HUES6 (cell line): ENCODE results near the gene C19orf12.

Source experiments
- H3K27ac ChIP-seq: 2 replicates; pipeline ENCODE4 v1.7.0; 2013; ENCODE audit warnings: low read depth, mild to moderate bottlenecking, low read length, inconsistent platforms
- H3K27me3 ChIP-seq: 2 replicates; pipeline ENCODE4 v1.6.1; 2013; ENCODE audit warnings: low read length; ENCODE audit not compliant: control insufficient read depth, insufficient read depth
- H3K36me3 ChIP-seq: 2 replicates; pipeline ENCODE4 v1.6.1; 2013; ENCODE audit warnings: low read length; ENCODE audit not compliant: control insufficient read depth, insufficient read depth
- H3K4me1 ChIP-seq: 2 replicates; pipeline ENCODE4 v1.6.1; 2013; ENCODE audit warnings: low read length; ENCODE audit not compliant: control insufficient read depth, insufficient read depth
- H3K4me3 ChIP-seq: 2 replicates; pipeline ENCODE4 v1.5.1; 2013; ENCODE audit warnings: low read depth, low read length
- H3K9ac ChIP-seq: one replicate; pipeline ENCODE4 v1.6.1; 2013; ENCODE audit warnings: mild to moderate bottlenecking, low read length
- H3K9me3 ChIP-seq: 2 replicates; pipeline ENCODE4 v1.6.1; 2013; ENCODE audit warnings: low read depth, low read length; ENCODE audit not compliant: control insufficient read depth, insufficient read depth

C19orf12 gene

DNA sequence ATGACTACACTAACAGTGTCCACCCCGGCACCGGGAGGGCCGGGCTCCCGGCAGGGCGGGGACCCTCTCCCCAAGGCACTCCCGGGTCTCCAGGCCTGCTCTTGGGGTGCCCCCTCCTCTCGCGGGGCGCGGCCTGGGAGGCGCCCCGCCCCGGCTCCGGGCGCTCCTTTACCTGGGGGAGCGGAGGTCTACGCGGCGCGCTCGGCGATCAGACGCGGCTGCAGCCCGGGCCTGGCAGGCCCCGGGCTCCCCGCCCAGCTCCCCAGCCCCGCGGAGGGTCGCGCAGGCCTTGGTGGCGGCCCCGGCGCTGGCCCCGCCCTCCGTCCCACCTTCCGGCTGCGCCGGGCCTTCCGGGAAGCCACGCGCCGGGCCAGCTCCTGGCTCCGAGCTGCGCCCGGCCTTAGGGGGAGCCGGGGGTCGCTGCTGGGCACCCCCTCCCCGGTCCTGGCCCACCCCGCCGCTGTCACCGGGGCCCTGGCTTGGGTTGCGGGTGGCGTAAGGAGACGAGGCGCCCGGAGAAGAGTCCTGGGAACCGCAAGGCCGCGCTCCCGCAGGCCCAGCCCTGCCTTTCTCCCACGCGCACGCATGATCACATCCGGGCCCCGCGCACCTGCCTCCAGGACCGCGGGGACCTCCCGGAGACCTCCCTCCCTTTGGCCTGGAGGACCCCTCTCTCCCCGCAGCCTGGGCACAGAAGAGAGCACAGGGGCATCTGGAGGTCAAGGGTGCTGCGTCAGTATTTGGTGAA is at the start of gene C19orf12:
C19orf12 (minus strand) TSS at position 309 of the 748 bp plus-strand sequence. CDS start 6,848 bp downstream, outside the sequence.
- H3K27ac ChIP-seq = peak within 1 kb of the TSS; percentile 77
- H3K9ac ChIP-seq = peak within 1 kb of the TSS; percentile 76
- no peaks in the 10 kb centered on the region for H3K36me3 ChIP-seq
- peak within 1 kb of the TSS; percentile 59 for H3K4me3 ChIP-seq
- H3K9me3 ChIP-seq = no peaks in the 10 kb centered on the region
- no peaks in the 10 kb centered on the region for H3K27me3 ChIP-seq
- peaks cover 24% of the 10 kb centered on the region for H3K4me1 ChIP-seq

DNA sequence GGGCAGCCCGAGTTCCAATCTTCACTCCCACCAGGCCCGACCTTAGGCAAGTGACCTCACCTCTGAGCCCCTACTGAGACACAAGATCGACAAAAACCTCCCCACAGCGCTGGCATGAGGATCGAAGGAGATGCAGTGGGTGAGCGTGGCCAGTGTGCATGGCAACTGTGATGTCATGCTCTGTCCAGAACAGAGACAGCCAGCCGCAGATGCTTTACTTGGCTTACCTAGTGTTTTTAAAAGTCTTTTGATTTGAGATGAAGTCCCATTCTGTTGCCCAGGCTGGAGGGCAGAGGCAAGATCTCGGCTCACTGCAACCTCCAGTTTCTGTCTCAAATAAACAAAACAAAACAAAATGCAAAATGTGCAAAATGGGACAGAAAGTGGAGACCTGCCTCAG is 49.3 kb upstream of the C19orf12 start:
- Histone ChIP-seq H3K27ac (no peak overlapping the region), H3K9ac (no peak overlapping the region), H3K4me3 (no peak overlapping the region), H3K27me3 (no peaks in the 10 kb centered on the region), H3K36me3 (no peaks in the 10 kb centered on the region), H3K9me3 (no peaks in the 10 kb centered on the region), H3K4me1 (no peaks in the 10 kb centered on the region)

DNA sequence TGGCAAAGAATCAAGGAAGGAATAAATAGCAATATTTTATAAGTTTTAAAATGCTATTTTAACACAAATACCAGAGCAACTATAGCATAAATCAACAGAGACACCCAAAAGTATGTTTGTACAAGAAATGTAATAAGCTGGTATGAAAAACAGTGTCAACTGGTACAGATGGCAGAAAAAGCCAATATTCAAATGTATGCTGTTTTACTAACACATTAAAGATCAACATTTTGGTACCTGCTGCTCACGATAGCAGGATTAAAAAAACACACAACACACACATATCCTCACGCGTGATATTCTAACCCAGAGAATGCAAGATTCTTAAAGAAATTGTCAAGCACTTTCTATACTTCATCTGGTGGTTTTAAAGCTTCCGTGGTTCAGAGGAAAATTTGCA is 48.1 kb upstream of the C19orf12 start:
- H3K9ac ChIP-seq = no peak overlapping the region
- H3K9me3 ChIP-seq = no peaks in the 10 kb centered on the region
- H3K36me3 ChIP-seq = no peaks in the 10 kb centered on the region
- no peaks in the 10 kb centered on the region for H3K4me1 ChIP-seq
- H3K27ac ChIP-seq = no peak overlapping the region
- H3K27me3 ChIP-seq = no peaks in the 10 kb centered on the region
- no peak overlapping the region for H3K4me3 ChIP-seq

DNA sequence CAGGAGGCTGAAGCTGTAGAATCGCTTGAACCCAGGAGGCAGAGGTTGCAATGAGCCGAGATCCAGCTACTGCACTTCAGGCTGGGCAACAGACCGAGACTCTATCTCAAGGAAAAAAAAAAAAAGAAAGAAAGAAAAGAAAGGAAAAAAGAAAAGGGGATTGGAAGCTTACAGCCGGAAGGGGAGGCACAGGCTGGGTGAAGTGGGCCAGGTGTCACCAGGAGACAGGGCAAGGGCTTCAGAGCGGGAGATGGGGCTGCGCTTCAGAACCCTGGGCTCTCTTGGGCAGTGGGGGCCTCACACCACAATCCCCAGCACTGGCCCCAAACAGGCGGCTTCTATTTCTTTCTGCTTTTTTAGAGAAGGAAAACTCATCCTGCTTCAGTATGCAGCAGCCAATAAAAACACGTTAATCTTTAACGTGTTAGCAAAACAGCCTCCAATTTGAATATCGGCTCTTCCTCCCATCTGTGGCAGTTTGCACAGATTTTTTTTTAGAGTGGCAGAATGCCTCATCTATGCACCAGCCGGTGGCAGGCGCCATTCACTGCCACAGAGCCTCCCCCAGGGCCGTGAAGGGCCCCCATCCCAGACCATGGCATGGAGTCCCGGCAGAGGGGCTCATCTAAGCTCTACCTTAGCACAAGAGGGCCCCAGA is 46.6 kb upstream of the C19orf12 start:
- no peaks in the 10 kb centered on the region for H3K27me3 ChIP-seq

DNA sequence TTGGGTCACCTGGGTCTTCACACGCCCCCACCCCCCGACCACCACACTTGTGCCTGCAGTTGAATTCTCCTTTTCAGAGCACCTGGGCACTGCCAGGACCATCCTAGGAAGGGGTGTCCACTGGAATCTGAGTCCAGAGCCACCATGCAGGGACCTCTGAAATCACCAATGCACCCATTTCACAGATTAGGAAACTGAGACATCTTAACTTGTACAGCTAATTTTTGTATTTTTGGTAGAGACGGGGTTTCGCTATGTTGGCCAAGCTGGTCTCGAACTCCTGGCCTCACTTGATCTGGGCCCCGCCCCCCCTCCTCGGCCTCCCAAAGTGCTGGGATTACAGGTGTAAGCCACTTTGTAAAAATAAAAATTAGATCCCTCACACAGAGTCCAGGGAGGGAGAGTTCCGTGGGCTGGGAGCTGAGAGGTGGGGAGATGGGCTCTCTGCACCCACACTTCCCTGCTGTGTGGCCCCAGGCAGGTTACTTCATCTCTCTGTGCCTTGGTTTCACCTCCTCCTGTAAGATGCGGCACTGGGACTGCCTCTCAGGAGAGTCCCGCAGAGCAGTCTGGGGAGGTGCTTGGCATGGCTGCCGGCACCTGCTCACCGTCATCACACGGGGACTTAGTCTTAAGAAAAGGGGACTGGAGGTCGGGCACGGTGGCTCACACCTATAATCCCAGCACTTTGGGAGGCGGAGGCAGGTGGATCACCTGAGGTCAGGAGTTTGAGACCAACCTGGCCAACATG is 45.9 kb upstream of the C19orf12 start:
- Histone ChIP-seq H3K4me3 (no peak overlapping the region), H3K36me3 (no peaks in the 10 kb centered on the region), H3K9ac (no peak overlapping the region), H3K4me1 (no peaks in the 10 kb centered on the region), H3K9me3 (no peaks in the 10 kb centered on the region), H3K27ac (no peak overlapping the region), H3K27me3 (no peaks in the 10 kb centered on the region)

More for the DNA sequence above, 46.6 kb upstream of the C19orf12 start:
- Histone ChIP-seq H3K9ac (no peak overlapping the region), H3K9me3 (no peaks in the 10 kb centered on the region), H3K27ac (no peak overlapping the region), H3K36me3 (no peaks in the 10 kb centered on the region), H3K4me1 (no peaks in the 10 kb centered on the region), H3K4me3 (no peak overlapping the region)

DNA sequence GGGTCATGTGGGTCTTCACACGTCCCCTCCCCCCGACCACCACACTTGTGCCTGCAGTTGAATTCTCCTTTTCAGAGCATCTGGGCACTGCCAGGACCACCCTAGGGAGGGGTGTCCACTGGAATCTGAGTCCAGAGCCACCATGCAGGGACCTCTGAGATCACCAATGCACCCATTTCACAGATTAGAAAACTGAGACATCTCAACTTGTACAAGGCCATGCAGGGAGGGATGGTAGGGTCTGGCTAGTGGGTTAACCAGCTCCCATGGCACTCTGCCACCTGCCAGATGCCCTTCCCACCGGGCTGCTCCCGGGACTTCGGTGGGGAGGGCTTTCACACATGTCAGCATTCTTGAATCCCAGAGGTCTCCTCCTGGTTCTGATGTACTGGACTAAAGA is 44.3 kb upstream of the C19orf12 start:
- Histone ChIP-seq H3K9me3 (no peaks in the 10 kb centered on the region), H3K9ac (no peak overlapping the region), H3K4me1 (no peaks in the 10 kb centered on the region), H3K27ac (no peak overlapping the region), H3K36me3 (no peaks in the 10 kb centered on the region), H3K27me3 (no peaks in the 10 kb centered on the region), H3K4me3 (no peak overlapping the region)

DNA sequence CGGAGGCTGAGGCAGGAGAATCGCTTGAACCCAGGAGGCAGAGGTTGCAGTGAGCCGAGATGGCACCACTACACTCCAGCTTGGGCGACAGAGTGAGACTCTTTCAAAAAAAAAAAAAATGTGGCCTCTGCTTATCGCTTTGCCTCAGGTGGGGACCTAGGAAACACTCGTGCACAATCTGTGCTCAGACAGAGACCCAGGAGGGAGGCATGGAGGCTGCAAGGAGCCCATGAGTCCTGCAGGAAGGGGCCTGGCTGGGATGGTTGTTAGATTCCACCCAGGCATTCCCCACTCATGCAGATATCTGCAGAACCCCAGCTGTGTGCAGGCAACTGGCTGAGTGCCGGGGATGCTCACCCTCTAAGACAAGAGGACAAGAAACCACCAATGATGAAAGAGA is 43.8 kb upstream of the C19orf12 start:
- Histone ChIP-seq H3K27me3 (no peaks in the 10 kb centered on the region), H3K36me3 (no peaks in the 10 kb centered on the region)

DNA sequence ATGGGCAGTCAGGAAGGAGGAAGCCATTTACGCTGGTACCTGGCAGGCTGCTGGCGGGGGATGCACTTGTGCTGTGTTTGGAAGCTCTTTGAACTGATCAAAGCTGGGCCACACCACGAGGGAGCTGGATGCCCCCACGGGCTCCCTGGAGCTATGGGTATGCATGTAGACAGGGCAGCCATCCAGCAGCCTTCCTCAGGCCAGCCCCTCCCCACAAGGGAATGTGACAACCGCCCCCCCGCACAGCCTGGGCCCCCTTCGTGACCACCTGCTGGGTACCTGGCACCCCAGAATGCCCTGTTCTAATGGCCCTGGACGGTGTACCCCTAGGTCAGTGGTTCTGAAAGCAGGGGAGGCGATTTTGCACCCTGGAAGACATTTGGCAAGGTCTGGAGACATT is 42.5 kb upstream of the C19orf12 start:
- Histone ChIP-seq H3K9ac (no peak overlapping the region), H3K9me3 (no peaks in the 10 kb centered on the region), H3K4me1 (no peaks in the 10 kb centered on the region), H3K36me3 (no peaks in the 10 kb centered on the region), H3K27me3 (no peaks in the 10 kb centered on the region), H3K4me3 (no peak overlapping the region), H3K27ac (no peak overlapping the region)

More for the DNA sequence above, 43.8 kb upstream of the C19orf12 start:
- H3K4me1 ChIP-seq = no peaks in the 10 kb centered on the region
- no peak overlapping the region for H3K9ac ChIP-seq
- no peaks in the 10 kb centered on the region for H3K9me3 ChIP-seq
- no peak overlapping the region for H3K4me3 ChIP-seq
- no peak overlapping the region for H3K27ac ChIP-seq

DNA sequence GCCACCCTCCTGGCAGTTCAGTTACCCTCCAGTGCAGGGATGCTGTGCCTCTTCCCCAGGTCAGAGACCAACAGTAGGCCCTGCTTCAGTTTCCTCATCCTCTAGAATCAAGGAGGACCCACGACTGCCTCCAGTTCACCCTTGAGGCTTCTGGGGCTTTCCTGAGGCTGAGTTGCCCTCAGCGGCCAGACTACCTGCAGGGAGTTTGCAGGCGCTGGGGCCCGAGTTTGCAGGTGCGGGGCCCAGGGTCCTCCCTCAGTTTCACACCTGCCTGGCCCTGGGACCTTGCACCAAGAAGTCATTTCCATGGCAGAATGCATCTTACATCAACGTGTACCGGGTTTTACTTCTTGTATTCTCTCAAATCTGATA is 38.9 kb upstream of the C19orf12 start:
- Histone ChIP-seq H3K27ac (no peak overlapping the region), H3K4me1 (no peaks in the 10 kb centered on the region), H3K4me3 (no peak overlapping the region), H3K9me3 (no peaks in the 10 kb centered on the region), H3K36me3 (no peaks in the 10 kb centered on the region), H3K27me3 (no peaks in the 10 kb centered on the region), H3K9ac (no peak overlapping the region)

DNA sequence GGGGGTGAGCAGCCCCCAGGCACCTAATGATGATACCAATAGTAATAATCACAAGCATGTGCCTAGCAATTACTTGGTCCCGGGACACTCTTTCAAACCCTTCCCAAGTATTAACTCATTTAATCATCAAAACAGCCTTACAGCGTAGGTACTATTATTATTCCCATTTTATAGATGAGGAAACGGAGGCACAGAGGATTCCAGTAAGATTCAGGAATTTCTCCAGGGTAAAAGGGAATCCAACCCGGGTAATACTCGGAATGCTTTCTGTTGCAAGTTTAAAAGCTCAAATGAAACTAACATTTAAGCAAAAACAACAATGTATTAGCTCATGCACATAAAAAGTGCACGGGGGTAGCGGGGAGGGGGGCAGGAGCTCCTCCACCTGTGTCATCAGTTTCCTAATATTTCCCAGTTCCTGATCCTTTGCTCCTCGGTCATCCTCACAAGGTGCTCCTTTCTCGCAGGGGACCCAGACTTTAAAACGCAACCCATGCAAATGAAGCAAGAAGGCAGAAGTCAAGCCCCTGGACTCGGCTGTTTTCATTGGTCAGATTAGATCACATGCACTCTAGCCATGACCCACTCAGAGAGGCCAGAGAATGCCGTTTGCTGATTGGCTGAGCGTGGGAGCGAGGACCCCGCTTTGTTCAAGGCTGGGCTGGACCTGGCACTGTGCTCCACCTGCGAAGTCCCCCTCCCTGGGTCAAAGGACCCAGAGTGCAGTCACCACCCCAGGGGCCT is 38.3 kb upstream of the C19orf12 start:
- Histone ChIP-seq H3K9ac (no peak overlapping the region), H3K36me3 (no peaks in the 10 kb centered on the region), H3K4me1 (no peaks in the 10 kb centered on the region), H3K27ac (no peak overlapping the region), H3K9me3 (no peaks in the 10 kb centered on the region), H3K4me3 (no peak overlapping the region), H3K27me3 (no peaks in the 10 kb centered on the region)
